Panc1 (cell line): Measurements from ENCODE around the gene VPS41. TPM values are rescaled to one million over a fixed set of nuclear protein-coding genes. Genes with fewer than 3 reads are reported as not detected.

Experiments
- ATAC-seq: fragments of 200-7000 bp; cut with Tn5 transposase; 2 replicates; pipeline ENCODE4 v1.9.1; 2020; ENCODE audit warnings: mild to moderate bottlenecking, moderate library complexity
- BruUV-seq: library from RNA; stranded (reverse); fragments of 400-500 nt; replicated peaks from 2 replicates; lab custom pipeline; 2021; lab: Mats Ljungman, UMichigan
- CTCF ChIA-PET: fragments of 300-600 bp; sonication (Branson Sonifier 250); formaldehyde crosslinking; loops from one replicate; lab custom pipeline; 2022; ENCODE audit warnings: antibody characterized with exemption; lab: Charles Lee
- POLR2A ChIA-PET: fragments of 300-600 bp; sonication (Branson Sonifier 250); formaldehyde crosslinking; loops from one replicate; lab custom pipeline; 2022; ENCODE audit warnings: antibody characterized with exemption; lab: Charles Lee
- DNase-seq: peaks from one replicate; pipeline ENCODE4 v3.0.0-alpha.2; 2010; ENCODE audit warnings: low read depth, low spot score
- H3K27ac ChIP-seq: 2 replicates; pipeline ENCODE4 v1.5.1; 2011; ENCODE audit warnings: mild to moderate bottlenecking, low read length, inconsistent platforms
- H3K27me3 ChIP-seq: fragments of 200-500 bp; sonication (Bioruptor generic); 2 replicates; pipeline ENCODE4 v1.6.0; 2014; ENCODE audit warnings: low read length, inconsistent platforms; ENCODE audit not compliant: control insufficient read depth, insufficient read depth
- H3K36me3 ChIP-seq: fragments of 200-500 bp; sonication (Bioruptor generic); 2 replicates; pipeline ENCODE4 v1.5.1; 2014; ENCODE audit warnings: inconsistent platforms, mild to moderate bottlenecking, low read length, moderate library complexity; ENCODE audit not compliant: control insufficient read depth, insufficient read depth
- H3K4me1 ChIP-seq: 2 replicates; pipeline ENCODE4 v1.5.1; 2011; ENCODE audit warnings: inconsistent platforms, mild to moderate bottlenecking, low read length, moderate library complexity; ENCODE audit not compliant: control insufficient read depth, insufficient read depth
- H3K4me3 ChIP-seq, 2 experiments: 2 replicates each; pipeline ENCODE4 v1.5.1; 2011 to 2012; ENCODE audit warnings: low read depth in 2 of 2, low read length in 2 of 2, mild to moderate bottlenecking in 2 of 2, inconsistent platforms in 1 of 2, moderate library complexity in 1 of 2
- H3K9me3 ChIP-seq: fragments of 200-500 bp; sonication (Bioruptor generic); 2 replicates; pipeline ENCODE4 v1.5.1; 2014; ENCODE audit warnings: low read depth, mild to moderate bottlenecking, inconsistent platforms, low read length, moderate library complexity; ENCODE audit not compliant: control insufficient read depth, insufficient read depth
- CTCF ChIP-seq: fragments of 450-650 bp; IDR thresholded peaks from 2 replicates; pipeline ENCODE4 v1.5.1; 2017; ENCODE audit warnings: mild to moderate bottlenecking
- POLR2AphosphoS5 ChIP-seq: IDR thresholded peaks from 2 replicates; pipeline ENCODE4 v1.6.1; 2012; ENCODE audit warnings: mild to moderate bottlenecking, low read depth, low read length, moderate library complexity
- REST ChIP-seq, 2 experiments: IDR thresholded peaks; 2 replicates each; pipeline ENCODE4 v1.6.1; 2011 to 2012; ENCODE audit warnings: low read depth in 2 of 2, control low read depth in 1 of 2, low read length in 1 of 2, mild to moderate bottlenecking in 1 of 2, moderate library complexity in 1 of 2; ENCODE audit not compliant: insufficient read depth in 1 of 2
- SIN3A ChIP-seq: IDR thresholded peaks from 2 replicates; pipeline ENCODE4 v1.6.1; 2012; ENCODE audit warnings: low read depth, mild to moderate bottlenecking, low read length, moderate library complexity, borderline replicate concordance; ENCODE audit not compliant: insufficient read depth
- TCF7L2 ChIP-seq: IDR thresholded peaks from 2 replicates; pipeline ENCODE4 v1.6.1; 2011; ENCODE audit warnings: mild to moderate bottlenecking, low read depth, low read length, inconsistent platforms
- in situ Hi-C: cut with HindIII; loops from 2 replicates; pipeline ENCODE4 v1.10.0; 2016; ENCODE audit warnings: low sequenced_read_pairs, low pct_unique_long_range_greater_than_20kb
- intact Hi-C: fragments of 100-400 bp; cut with micrococcal nuclease; formaldehyde crosslinking; loops from one replicate; pipeline ENCODE4 v1.10.0; 2022; ENCODE audit not compliant: unreplicated experiment
- total RNA-seq: library from RNA; stranded (reverse); gene quantifications from one replicate; pipeline ENCODE4 v1.2.1, GENCODE V29; 2021; ENCODE audit not compliant: unreplicated experiment

VPS41 gene
- total RNA-seq, 1 experiment from 2014 or later, result 127 TPM

GRCh38 chr7:38700116-38700515 lies 208.9 kb downstream of the VPS41 start:
- intact Hi-C loops (no loop called here), in situ Hi-C loops (no loop called here)
- Histone ChIP-seq H3K27me3 (0 out of 2 replicates have a peak, but pooled peaks cover 2% of the 10 kb centered on the region), H3K9me3 (no peaks in the 10 kb centered on the region), H3K27ac (no peak overlapping the region), H3K4me3 (no peak overlapping the region), H3K36me3 (no peaks in the 10 kb centered on the region), H3K4me1 (no peaks in the 10 kb centered on the region)
- no TSS peak for BruUV-seq
- ChIA-PET CTCF (no interaction called here), POLR2A (no interaction called here)
- no peak for TF ChIP-seq REST (IDR thresholded peaks at IDR 0.05; ENCODE audit: insufficient read depth in 1 of 2, low read depth in 2 of 2, low read length in 1 of 2)
- ATAC-seq (no peak), DNase-seq (no peak)

GRCh38 chr7:38699471-38699870 lies 209.5 kb downstream of the VPS41 start:
- Histone ChIP-seq H3K36me3 (no peaks in the 10 kb centered on the region), H3K9me3 (no peaks in the 10 kb centered on the region), H3K27me3 (0 out of 2 replicates have a peak, but pooled peaks cover 2% of the 10 kb centered on the region), H3K4me1 (no peaks in the 10 kb centered on the region), H3K27ac (no peak overlapping the region), H3K4me3 (no peak overlapping the region)
- intact Hi-C loops, result no loop called here
- TF ChIP-seq SIN3A, result no peak
- no peak for TF ChIP-seq POLR2AphosphoS5
- TF ChIP-seq TCF7L2, result no peak
- no peak for TF ChIP-seq REST (IDR thresholded peaks at IDR 0.05; ENCODE audit: insufficient read depth in 1 of 2, low read depth in 2 of 2, low read length in 1 of 2)
- no peak for TF ChIP-seq CTCF
- no peak for DNase-seq
- in situ Hi-C loops, result no loop called here
- CTCF ChIA-PET, result no interaction called here
- POLR2A ChIA-PET, result no interaction called here
- BruUV-seq, result no TSS peak
- no peak for ATAC-seq
